ENCODE measurements around the gene NOXA1.
"Not testable (repeated sequence)": the region's sequence is repeated elsewhere in the genome, so short reads cannot be mapped to it uniquely, and the experiment has no call there.

Gene NOXA1, protein sequence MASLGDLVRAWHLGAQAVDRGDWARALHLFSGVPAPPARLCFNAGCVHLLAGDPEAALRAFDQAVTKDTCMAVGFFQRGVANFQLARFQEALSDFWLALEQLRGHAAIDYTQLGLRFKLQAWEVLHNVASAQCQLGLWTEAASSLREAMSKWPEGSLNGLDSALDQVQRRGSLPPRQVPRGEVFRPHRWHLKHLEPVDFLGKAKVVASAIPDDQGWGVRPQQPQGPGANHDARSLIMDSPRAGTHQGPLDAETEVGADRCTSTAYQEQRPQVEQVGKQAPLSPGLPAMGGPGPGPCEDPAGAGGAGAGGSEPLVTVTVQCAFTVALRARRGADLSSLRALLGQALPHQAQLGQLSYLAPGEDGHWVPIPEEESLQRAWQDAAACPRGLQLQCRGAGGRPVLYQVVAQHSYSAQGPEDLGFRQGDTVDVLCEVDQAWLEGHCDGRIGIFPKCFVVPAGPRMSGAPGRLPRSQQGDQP

DNA sequence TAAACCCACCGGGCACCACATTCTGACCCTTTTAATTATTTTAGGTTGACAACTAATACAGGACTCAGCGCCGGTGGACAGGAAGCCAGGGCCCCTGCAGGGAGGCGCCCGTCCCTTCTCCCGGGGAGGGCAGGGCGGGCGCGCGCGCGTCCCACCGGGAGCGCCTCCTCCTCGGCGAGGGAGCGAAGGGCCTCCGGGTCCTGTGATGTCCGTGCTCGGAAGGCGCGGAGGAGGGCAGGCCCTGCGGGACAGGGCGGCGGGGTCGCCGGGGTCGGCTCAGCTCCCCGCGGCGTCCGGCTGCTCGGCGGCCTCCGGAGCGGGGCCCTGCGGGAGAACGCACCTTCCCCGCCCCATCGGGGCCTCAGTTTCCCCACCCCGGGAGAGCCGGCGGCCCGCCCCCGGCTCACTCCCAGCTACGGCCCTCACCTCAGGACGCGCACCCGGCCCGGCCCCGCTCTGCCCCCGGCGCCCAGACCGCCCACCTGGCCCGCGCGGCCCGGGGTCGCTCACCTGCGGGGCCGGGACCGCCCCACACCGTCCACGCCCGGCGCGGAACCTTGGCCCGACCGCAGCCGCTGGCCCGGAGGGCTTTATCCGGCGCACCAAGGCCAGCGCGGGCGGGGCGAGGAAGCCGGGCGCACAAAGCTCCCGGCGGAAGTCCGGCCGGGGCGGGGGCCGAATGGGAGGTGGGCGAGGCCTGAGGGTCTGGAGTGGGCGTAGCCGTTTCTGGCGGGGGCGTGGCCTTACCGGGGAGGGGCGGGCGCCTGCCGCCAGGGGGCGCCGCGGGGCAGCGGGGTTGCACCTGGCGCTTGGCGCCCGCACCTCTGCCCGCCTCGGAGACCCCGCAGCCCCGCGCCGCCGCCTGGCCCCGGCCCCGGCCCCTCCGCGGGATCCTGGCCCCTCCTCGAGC lies at the start of gene NOXA1, which contains the start of gene EXD3:
Gene NOXA1 (plus strand): TSS at position 790 of the 910 bp plus-strand sequence. CDS start 137 bp downstream, outside the sequence.
Gene EXD3 (minus strand): TSS at position 559 of the 910 bp plus-strand sequence. CDS start 27,805 bp downstream, outside the sequence.
- Histone ChIP-seq H3K4me1 (ENCODE audit: control insufficient read depth, insufficient read depth, low read length) (no peaks in the 10 kb centered on the region), H3K36me3 (ENCODE audit: control insufficient read depth, insufficient read depth, low read length) (no peaks in the 10 kb centered on the region), H3K27me3 (ENCODE audit: control insufficient read depth, insufficient read depth, low read length) (peaks cover 3% of the 10 kb centered on the region), H3K9me3 (ENCODE audit: control insufficient read depth, insufficient read depth, low read length) (no peaks in the 10 kb centered on the region), H3K4me3 (ENCODE audit: low read depth, low read length) (peak within 1 kb of the TSS; percentile 75), H3K9ac (ENCODE audit: low read depth, low read length) (peak within 1 kb of the TSS; percentile 54)

DNA sequence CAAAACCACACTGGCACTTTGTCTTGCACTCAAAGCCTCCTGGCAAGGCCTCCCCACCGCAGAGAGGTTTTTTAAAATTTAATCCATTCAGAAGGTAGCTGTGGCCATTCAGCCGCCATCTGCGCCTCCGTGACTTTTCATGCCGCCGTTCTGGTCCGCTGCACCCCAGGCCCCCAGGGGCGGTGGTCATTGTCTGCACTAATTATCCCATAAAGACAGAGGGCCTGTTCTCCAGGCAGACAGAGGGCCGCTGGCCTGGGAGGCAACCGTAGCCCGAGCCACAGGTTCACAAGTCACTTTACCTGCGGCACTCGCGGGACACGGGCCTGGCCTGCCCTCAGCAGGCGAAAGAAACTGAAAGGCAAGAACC lies 49.6 kb upstream of the NOXA1 start:
- Histone ChIP-seq H3K9ac (ENCODE audit: low read depth, low read length) (no peak overlapping the region), H3K27me3 (ENCODE audit: control insufficient read depth, insufficient read depth, low read length) (no peaks in the 10 kb centered on the region), H3K9me3 (ENCODE audit: control insufficient read depth, insufficient read depth, low read length) (no peaks in the 10 kb centered on the region), H3K36me3 (ENCODE audit: control insufficient read depth, insufficient read depth, low read length) (no peaks in the 10 kb centered on the region), H3K4me1 (ENCODE audit: control insufficient read depth, insufficient read depth, low read length) (no peaks in the 10 kb centered on the region), H3K4me3 (ENCODE audit: low read depth, low read length) (no peak overlapping the region)

DNA sequence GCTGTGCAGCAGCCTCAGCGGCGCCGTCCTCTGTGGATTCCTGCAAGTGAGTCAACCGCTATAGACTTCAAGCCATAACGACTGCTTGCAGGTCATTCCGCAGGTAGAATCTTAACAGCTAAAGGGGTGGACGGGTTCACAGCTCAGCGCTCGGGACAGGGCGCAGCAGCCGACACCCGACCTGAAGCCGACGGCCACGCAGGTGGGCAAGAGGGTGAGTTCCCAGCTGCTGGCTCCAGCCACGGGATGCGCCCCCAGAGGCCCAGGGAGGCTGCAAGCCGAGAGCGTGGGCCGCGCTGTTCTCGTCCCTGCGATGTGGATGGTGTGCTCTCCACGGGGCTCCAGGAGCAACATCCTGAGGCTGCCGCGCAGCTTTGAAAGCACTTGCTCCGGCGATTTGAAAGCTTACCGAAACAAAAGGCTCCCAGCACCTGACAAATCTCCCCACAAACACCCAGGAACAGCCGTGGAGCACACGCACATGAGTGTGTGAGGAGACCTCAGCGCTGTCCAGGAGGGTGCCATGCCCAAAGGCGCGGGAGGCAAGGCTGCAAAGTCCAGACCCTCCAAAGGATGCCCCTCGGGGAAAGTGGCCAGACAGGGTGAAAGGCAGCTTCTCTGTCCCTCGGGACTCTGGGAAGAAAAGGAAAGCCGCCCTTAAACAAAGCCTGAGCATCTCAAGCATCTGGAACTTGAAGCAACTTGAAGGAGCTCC lies 48.9 kb upstream of the NOXA1 start:
- Histone ChIP-seq H3K9ac (ENCODE audit: low read depth, low read length) (no peak overlapping the region), H3K4me3 (ENCODE audit: low read depth, low read length) (no peak overlapping the region), H3K27me3 (ENCODE audit: control insufficient read depth, insufficient read depth, low read length) (no peaks in the 10 kb centered on the region), H3K36me3 (ENCODE audit: control insufficient read depth, insufficient read depth, low read length) (no peaks in the 10 kb centered on the region), H3K9me3 (ENCODE audit: control insufficient read depth, insufficient read depth, low read length) (no peaks in the 10 kb centered on the region), H3K4me1 (ENCODE audit: control insufficient read depth, insufficient read depth, low read length) (no peaks in the 10 kb centered on the region)

DNA sequence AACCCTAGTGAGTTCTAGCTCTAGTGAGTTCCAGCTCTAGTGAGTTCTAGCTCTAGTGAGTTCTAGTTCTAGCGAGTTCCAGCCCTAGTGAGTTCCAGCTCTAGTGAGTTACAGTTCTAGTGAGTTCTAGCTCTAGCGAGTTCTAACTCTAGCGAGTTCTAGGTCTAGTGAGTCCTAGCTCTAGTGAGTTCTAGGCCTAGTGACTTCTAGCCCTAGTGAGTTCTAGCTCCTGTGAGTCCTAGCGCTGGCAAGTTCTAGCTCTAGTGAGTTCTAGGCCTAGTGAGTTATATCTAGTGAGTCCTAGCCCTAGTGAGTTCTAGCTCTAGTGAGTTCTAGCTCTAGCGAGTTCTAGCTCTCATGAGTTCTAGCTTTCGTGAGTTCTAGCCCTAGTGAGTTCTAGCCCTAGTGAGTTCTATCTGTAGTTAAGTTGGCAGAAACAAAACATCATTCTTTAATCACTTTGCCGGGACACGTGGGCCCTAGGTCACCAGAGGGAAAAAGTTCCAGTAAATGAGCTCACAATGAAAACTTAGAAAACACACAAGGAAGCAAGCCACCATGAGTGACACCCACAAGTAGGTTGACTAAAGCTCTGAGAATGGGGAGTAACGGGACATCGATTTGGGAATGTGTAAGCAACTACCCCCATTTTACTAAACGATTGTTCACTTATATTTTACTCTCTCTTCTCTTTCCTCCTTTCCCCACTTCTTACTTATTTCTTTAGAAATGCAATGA lies 47.7 kb upstream of the NOXA1 start:
- no peaks in the 10 kb centered on the region for H3K9me3 ChIP-seq (ENCODE audit: control insufficient read depth, insufficient read depth, low read length)
- no peaks in the 10 kb centered on the region for H3K4me1 ChIP-seq (ENCODE audit: control insufficient read depth, insufficient read depth, low read length)
- no peak overlapping the region for H3K4me3 ChIP-seq (ENCODE audit: low read depth, low read length)
- H3K36me3 ChIP-seq (ENCODE audit: control insufficient read depth, insufficient read depth, low read length) = no peaks in the 10 kb centered on the region
- H3K9ac ChIP-seq (ENCODE audit: low read depth, low read length) = no peak overlapping the region
- H3K27me3 ChIP-seq (ENCODE audit: control insufficient read depth, insufficient read depth, low read length) = no peaks in the 10 kb centered on the region

GRCh38 chr9:137376386-137376785 lies 46.8 kb upstream of the NOXA1 start:
- Histone ChIP-seq H3K4me1 (ENCODE audit: control insufficient read depth, insufficient read depth, low read length) (no peaks in the 10 kb centered on the region), H3K9me3 (ENCODE audit: control insufficient read depth, insufficient read depth, low read length) (no peaks in the 10 kb centered on the region), H3K27me3 (ENCODE audit: control insufficient read depth, insufficient read depth, low read length) (no peaks in the 10 kb centered on the region), H3K9ac (ENCODE audit: low read depth, low read length) (no peak overlapping the region), H3K36me3 (ENCODE audit: control insufficient read depth, insufficient read depth, low read length) (no peaks in the 10 kb centered on the region), H3K4me3 (ENCODE audit: low read depth, low read length) (no peak overlapping the region)

DNA sequence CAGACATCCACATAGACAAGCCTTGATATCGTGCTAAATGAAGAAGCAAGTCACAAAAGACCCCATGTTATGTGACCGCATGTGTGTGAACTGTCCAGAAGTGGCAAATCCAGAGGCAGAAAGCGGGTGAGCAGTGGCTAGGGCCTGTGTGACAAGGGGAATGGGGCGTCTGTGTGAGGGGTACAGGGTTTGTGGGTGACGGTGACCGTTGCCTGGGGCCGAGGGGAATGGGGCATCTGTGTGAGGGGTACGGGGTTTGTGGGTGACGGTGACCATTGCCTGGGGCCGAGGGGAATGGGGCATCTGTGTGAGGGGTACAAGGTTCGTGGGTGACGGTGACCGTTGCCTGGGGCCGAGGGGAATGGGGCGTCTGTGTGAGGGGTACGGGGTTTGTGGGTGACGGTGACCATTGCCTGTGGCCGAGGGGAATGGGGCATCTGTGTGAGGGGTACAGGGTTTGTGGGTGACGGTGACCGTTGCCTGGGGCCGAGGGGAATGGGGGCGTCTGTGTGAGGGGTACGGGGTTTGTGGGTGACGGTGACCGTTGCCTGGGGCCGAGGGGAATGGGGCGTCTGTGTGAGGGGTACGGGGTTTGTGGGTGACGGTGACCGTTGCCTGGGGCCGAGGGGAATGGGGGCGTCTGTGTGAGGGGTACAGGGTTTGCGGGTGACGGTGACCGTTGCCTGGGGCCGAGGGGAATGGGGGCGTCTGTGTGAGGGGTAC lies 44.3 kb upstream of the NOXA1 start:
- not testable (repeated sequence) for H3K36me3 ChIP-seq (ENCODE audit: control insufficient read depth, insufficient read depth, low read length); H3K4me1 ChIP-seq (ENCODE audit: control insufficient read depth, insufficient read depth, low read length); H3K27me3 ChIP-seq (ENCODE audit: control insufficient read depth, insufficient read depth, low read length); H3K9ac ChIP-seq (ENCODE audit: low read depth, low read length); H3K9me3 ChIP-seq (ENCODE audit: control insufficient read depth, insufficient read depth, low read length); H3K4me3 ChIP-seq (ENCODE audit: low read depth, low read length)

GRCh38 chr9:137379761-137380161 lies 43.4 kb upstream of the NOXA1 start:
- Histone ChIP-seq H3K4me1 (ENCODE audit: control insufficient read depth, insufficient read depth, low read length) (no peaks in the 10 kb centered on the region), H3K9me3 (ENCODE audit: control insufficient read depth, insufficient read depth, low read length) (no peaks in the 10 kb centered on the region), H3K9ac (ENCODE audit: low read depth, low read length) (no peak overlapping the region), H3K27me3 (ENCODE audit: control insufficient read depth, insufficient read depth, low read length) (no peaks in the 10 kb centered on the region), H3K36me3 (ENCODE audit: control insufficient read depth, insufficient read depth, low read length) (no peaks in the 10 kb centered on the region), H3K4me3 (ENCODE audit: low read depth, low read length) (no peak overlapping the region)

DNA sequence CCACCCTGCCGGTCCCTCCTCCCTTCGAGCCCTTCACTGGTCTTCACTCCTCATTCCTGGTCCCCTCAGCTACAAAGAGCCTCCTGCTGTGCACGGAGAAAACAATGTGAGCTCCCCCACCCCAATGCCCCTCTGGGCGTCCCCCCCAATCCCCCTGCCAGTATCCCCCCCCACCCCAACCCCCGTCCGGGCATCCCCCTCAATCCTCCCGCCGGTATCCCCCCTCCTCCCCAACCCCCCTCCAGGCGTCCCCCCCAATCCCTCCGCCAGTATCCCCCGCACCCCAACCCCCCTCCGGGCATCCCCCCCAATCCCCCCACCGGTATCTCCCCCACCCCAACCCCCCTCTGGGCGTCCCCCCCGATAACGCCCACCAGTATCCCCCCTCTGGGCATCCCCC lies 43.0 kb upstream of the NOXA1 start:
- Histone ChIP-seq H3K27me3 (ENCODE audit: control insufficient read depth, insufficient read depth, low read length) (no peaks in the 10 kb centered on the region), H3K9me3 (ENCODE audit: control insufficient read depth, insufficient read depth, low read length) (no peaks in the 10 kb centered on the region), H3K4me3 (ENCODE audit: low read depth, low read length) (no peak overlapping the region), H3K4me1 (ENCODE audit: control insufficient read depth, insufficient read depth, low read length) (no peaks in the 10 kb centered on the region), H3K9ac (ENCODE audit: low read depth, low read length) (no peak overlapping the region), H3K36me3 (ENCODE audit: control insufficient read depth, insufficient read depth, low read length) (no peaks in the 10 kb centered on the region)

- H3K4me3 ChIP-seq (ENCODE audit: low read depth, low read length) = no peak overlapping the region
- no peak overlapping the region for H3K9ac ChIP-seq (ENCODE audit: low read depth, low read length)
- no peaks in the 10 kb centered on the region for H3K36me3 ChIP-seq (ENCODE audit: control insufficient read depth, insufficient read depth, low read length)
- no peaks in the 10 kb centered on the region for H3K27me3 ChIP-seq (ENCODE audit: control insufficient read depth, insufficient read depth, low read length)
- no peaks in the 10 kb centered on the region for H3K9me3 ChIP-seq (ENCODE audit: control insufficient read depth, insufficient read depth, low read length)
- H3K4me1 ChIP-seq (ENCODE audit: control insufficient read depth, insufficient read depth, low read length) = no peaks in the 10 kb centered on the region
Observed at GRCh38 chr9:137380606-137381005, 42.6 kb upstream of the NOXA1 start.

- Histone ChIP-seq H3K36me3 (ENCODE audit: control insufficient read depth, insufficient read depth, low read length) (no peaks in the 10 kb centered on the region), H3K9me3 (ENCODE audit: control insufficient read depth, insufficient read depth, low read length) (no peaks in the 10 kb centered on the region), H3K4me1 (ENCODE audit: control insufficient read depth, insufficient read depth, low read length) (no peaks in the 10 kb centered on the region), H3K27me3 (ENCODE audit: control insufficient read depth, insufficient read depth, low read length) (no peaks in the 10 kb centered on the region), H3K4me3 (ENCODE audit: low read depth, low read length) (no peak overlapping the region), H3K9ac (ENCODE audit: low read depth, low read length) (no peak overlapping the region)
Observed at GRCh38 chr9:137381501-137382443, 41.4 kb upstream of the NOXA1 start.
